PC-3 (cell line): Measurements from ENCODE around the gene TEX53. TPM values are rescaled to one million over a fixed set of nuclear protein-coding genes. Genes with fewer than 3 reads are reported as not detected.
A peak's percentile ranks its signal among the peaks of the same experiment; 100 is the strongest.

Source experiments
- ATAC-seq: fragments of 200-7000 bp; cut with Tn5 transposase; 2 replicates; pipeline ENCODE4 v1.9.1; 2020; ENCODE audit warnings: mild to moderate bottlenecking, moderate library complexity
- BruUV-seq: library from RNA; stranded (reverse); fragments of 400-500 nt; replicated peaks from 2 replicates; lab custom pipeline; 2021; lab: Mats Ljungman, UMichigan
- CTCF ChIA-PET: fragments of 300-600 bp; sonication (Branson Sonifier 250); formaldehyde crosslinking; loops from one replicate; lab custom pipeline; 2022; ENCODE audit warnings: antibody characterized with exemption; lab: Charles Lee
- POLR2A ChIA-PET: fragments of 300-600 bp; sonication (Branson Sonifier 250); formaldehyde crosslinking; loops from one replicate; lab custom pipeline; 2022; ENCODE audit warnings: antibody characterized with exemption; ENCODE audit not compliant: unreplicated experiment; lab: Charles Lee
- DNase-seq: peaks from one replicate; pipeline ENCODE4 v3.0.0-alpha.2; 2015
- H2AFZ ChIP-seq: fragments of 300-600 bp; sonication (generic); 2 replicates; pipeline ENCODE4 v1.6.0; 2016; ENCODE audit warnings: antibody characterized with exemption, low read length
- H3F3A ChIP-seq: fragments of 300-600 bp; sonication (generic); one replicate; pipeline ENCODE4 v1.6.0; 2017; ENCODE audit warnings: antibody characterized with exemption, low read length, control low read depth, mild to moderate bottlenecking; ENCODE audit not compliant: unreplicated experiment
- H3K27ac ChIP-seq: fragments of 300-600 bp; sonication (generic); 2 replicates; pipeline ENCODE4 v1.5.1; 2016; ENCODE audit warnings: mild to moderate bottlenecking, low read length
- H3K27me3 ChIP-seq: fragments of 300-600 bp; sonication (generic); 2 replicates; pipeline ENCODE4 v1.6.1; 2016; ENCODE audit warnings: low read length, mixed read lengths
- H3K36me3 ChIP-seq: fragments of 300-600 bp; sonication (generic); 2 replicates; pipeline ENCODE4 v1.6.1; 2016; ENCODE audit warnings: low read depth, mixed run types, low read length, mixed read lengths
- H3K4me1 ChIP-seq: fragments of 300-600 bp; sonication (generic); 2 replicates; pipeline ENCODE4 v1.5.1; 2016; ENCODE audit warnings: low read length; ENCODE audit not compliant: insufficient read depth
- H3K4me2 ChIP-seq: fragments of 300-600 bp; sonication (generic); 2 replicates; pipeline ENCODE4 v1.6.0; 2016; ENCODE audit warnings: low read length
- H3K4me3 ChIP-seq: fragments of 300-600 bp; sonication (generic); 2 replicates; pipeline ENCODE4 v1.5.1; 2016; ENCODE audit warnings: mild to moderate bottlenecking, low read length, mixed read lengths
- H3K79me2 ChIP-seq: fragments of 300-600 bp; sonication (generic); 2 replicates; pipeline ENCODE4 v1.6.1; 2017; ENCODE audit warnings: low read length, mixed read lengths
- H3K9ac ChIP-seq: fragments of 300-600 bp; sonication (generic); 2 replicates; pipeline ENCODE4 v1.6.0; 2016; ENCODE audit warnings: mild to moderate bottlenecking, low read length
- H3K9me2 ChIP-seq: fragments of 300-600 bp; sonication (generic); replicated peaks from 2 replicates; pipeline ENCODE4 v1.6.1; 2016; ENCODE audit warnings: mixed run types, low read length, mixed read lengths
- H3K9me3 ChIP-seq: fragments of 300-600 bp; sonication (generic); 2 replicates; pipeline ENCODE4 v1.6.1; 2016; ENCODE audit warnings: low read length, mixed read lengths
- H4K20me1 ChIP-seq: fragments of 300-600 bp; sonication (generic); 2 replicates; pipeline ENCODE4 v1.6.1; 2016; ENCODE audit warnings: low read length, mixed read lengths
- EZH2 ChIP-seq: fragments of 300-600 bp; sonication (generic); IDR thresholded peaks from one replicate; pipeline ENCODE4 v1.6.1; 2017; ENCODE audit warnings: antibody characterized with exemption, mild to moderate bottlenecking, low read length; ENCODE audit not compliant: unreplicated experiment
- EZH2phosphoT487 ChIP-seq: fragments of 300-600 bp; sonication (generic); IDR thresholded peaks from 2 replicates; pipeline ENCODE4 v1.6.1; 2018; ENCODE audit warnings: mild to moderate bottlenecking, antibody characterized with exemption, low read length, borderline replicate concordance
- intact Hi-C: fragments of 100-400 bp; cut with micrococcal nuclease; formaldehyde crosslinking; loops from 2 replicates; pipeline ENCODE4 v1.9.0; 2023
- total RNA-seq: library from RNA; depleted of rRNA; stranded (reverse); fragments of >200 nt; gene quantifications from 2 replicates; pipeline ENCODE4 v1.2.3, GENCODE V29; 2014
- TF ChIP-seq, protein P1 (sequence below): fragments of 300-600 bp; sonication (generic); conservative IDR thresholded peaks from 2 replicates; pipeline ENCODE4 v1.5.1; 2017; ENCODE audit warnings: antibody characterized with exemption, low read depth, mild to moderate bottlenecking, low read length

The TEX53 gene
- total RNA-seq, 1 experiment from 2014 or later = not detected

DNA sequence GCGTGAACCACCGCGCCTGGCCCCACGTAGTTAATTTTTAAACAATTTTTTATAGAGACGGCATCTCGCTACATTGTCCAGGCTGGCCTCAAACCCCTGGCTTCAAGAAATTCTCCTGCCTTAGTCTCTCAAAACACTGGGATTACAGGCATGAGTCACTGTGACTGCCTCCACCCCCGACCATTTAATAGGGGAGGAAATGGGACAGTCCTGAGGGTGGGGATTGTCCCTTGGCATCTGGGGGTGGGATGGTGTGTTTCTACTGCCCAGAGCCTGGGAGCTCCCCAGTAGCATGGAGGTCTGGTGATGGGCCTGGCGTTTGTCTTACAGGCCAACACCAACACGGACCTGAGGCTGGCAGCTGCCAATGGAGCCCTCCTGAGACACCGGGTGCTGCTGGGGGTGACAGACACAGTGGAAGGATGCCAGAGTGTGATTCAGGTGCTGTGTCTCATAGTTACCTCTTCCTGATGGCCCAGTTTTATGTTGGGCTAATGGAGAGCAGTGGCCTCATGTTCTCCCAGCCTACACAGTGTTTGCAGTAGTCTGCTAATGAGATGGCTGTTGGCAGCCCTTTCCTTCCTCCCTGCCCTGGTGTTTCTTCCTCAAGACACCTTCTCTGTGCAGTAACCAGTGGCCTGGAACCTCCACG is 24.0 kb downstream of the TEX53 start:
- ATAC-seq (peak; percentile 93), DNase-seq (peak; percentile 70)
- Histone ChIP-seq H3K4me2 (0 out of 2 replicates have a peak overlapping the region, but pooled peaks have one; percentile 14), H3F3A (no peaks in the 10 kb centered on the region), H3K9ac (no peak overlapping the region), H3K4me3 (no peak overlapping the region), H3K4me1 (peaks cover 10% of the 10 kb centered on the region; the same call in 1 of the 2 replicates), H3K36me3 (no peaks in the 10 kb centered on the region; the same call in 1 of the 2 replicates), H3K27ac (peak overlapping the region; percentile 55), H3K27me3 (no peaks in the 10 kb centered on the region), H2AFZ (no peak overlapping the region), H3K9me2 (no peaks in the 10 kb centered on the region), H4K20me1 (no peaks in the 10 kb centered on the region), H3K9me3 (no peaks in the 10 kb centered on the region), H3K79me2 (no peaks in the 10 kb centered on the region)
- no TSS peak for BruUV-seq
- TF ChIP-seq EZH2phosphoT487 = no peak
- no peak for TF ChIP-seq EZH2
- TF ChIP-seq, protein P1, sequence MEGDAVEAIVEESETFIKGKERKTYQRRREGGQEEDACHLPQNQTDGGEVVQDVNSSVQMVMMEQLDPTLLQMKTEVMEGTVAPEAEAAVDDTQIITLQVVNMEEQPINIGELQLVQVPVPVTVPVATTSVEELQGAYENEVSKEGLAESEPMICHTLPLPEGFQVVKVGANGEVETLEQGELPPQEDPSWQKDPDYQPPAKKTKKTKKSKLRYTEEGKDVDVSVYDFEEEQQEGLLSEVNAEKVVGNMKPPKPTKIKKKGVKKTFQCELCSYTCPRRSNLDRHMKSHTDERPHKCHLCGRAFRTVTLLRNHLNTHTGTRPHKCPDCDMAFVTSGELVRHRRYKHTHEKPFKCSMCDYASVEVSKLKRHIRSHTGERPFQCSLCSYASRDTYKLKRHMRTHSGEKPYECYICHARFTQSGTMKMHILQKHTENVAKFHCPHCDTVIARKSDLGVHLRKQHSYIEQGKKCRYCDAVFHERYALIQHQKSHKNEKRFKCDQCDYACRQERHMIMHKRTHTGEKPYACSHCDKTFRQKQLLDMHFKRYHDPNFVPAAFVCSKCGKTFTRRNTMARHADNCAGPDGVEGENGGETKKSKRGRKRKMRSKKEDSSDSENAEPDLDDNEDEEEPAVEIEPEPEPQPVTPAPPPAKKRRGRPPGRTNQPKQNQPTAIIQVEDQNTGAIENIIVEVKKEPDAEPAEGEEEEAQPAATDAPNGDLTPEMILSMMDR = no peak
- intact Hi-C loops = no loop called here
- ChIA-PET CTCF (no interaction called here), POLR2A (no interaction called here)

DNA sequence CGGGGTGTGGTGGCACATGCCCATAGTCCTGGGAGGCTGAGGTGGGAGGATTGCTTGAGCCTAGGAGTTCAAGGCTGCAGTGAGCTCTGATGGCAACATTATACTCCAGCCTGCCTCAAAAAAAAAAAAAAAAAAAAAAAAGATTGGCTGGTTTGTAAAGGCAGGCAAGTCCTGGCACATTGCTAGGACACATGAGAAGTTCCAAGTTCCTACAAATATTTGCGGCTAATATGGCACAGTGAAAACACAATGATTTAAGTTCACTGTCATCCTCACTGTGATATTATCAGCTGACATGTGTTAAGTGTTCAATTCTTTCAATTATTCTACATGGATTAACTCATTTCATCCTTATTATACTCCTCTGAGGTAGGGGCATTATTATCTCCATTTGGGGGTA is 26.4 kb downstream of the TEX53 start:
- POLR2A ChIA-PET = no interaction called here
- CTCF ChIA-PET = no interaction called here
- no peak for TF ChIP-seq EZH2
- DNase-seq = no peak
- Histone ChIP-seq H3K9ac (no peak overlapping the region), H3K4me3 (no peak overlapping the region), H3K36me3 (no peaks in the 10 kb centered on the region; the same call in 1 of the 2 replicates), H3K79me2 (no peaks in the 10 kb centered on the region), H3K27ac (no peak overlapping the region), H4K20me1 (no peaks in the 10 kb centered on the region), H3K9me2 (no peaks in the 10 kb centered on the region), H3K9me3 (no peaks in the 10 kb centered on the region), H3K4me1 (peaks cover 10% of the 10 kb centered on the region; the same call in 1 of the 2 replicates), H3K4me2 (no peak overlapping the region), H3F3A (no peaks in the 10 kb centered on the region), H3K27me3 (no peaks in the 10 kb centered on the region), H2AFZ (no peak overlapping the region)
- BruUV-seq = no TSS peak
- intact Hi-C loops = no loop called here
- no peak for ATAC-seq

DNA sequence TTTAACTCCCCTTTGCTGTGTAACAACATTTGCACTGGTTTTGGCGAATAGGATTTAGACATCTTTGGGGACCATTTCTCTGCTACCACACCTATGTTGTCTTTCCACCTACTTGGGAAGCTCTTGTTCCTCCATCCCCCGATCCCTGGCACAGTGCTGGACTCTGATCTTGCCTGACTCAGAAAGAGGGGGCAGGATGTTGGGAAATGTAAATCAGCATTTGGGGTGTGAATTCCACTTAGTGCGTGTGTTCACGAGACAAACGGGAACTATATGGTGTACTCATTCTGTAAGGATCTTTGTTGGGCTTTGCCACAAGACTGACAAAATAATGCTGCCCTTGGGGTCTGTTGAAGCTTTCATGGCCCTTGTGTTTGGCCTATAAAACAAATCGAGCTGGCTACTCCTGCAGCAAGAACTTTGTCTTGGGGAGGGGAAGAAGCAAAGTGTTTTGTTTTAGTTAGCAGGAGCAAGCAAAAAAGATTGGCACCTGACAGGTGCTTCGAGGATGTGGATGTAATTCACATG is 28.0 kb downstream of the TEX53 start:
- Histone ChIP-seq H3F3A (no peaks in the 10 kb centered on the region), H3K9me3 (no peaks in the 10 kb centered on the region), H2AFZ (no peak overlapping the region), H3K27me3 (no peaks in the 10 kb centered on the region), H3K36me3 (no peaks in the 10 kb centered on the region; the same call in 1 of the 2 replicates), H3K4me2 (no peak overlapping the region), H3K79me2 (no peaks in the 10 kb centered on the region), H4K20me1 (no peaks in the 10 kb centered on the region), H3K27ac (no peak overlapping the region), H3K9me2 (no peaks in the 10 kb centered on the region), H3K4me3 (no peak overlapping the region), H3K9ac (no peak overlapping the region), H3K4me1 (peaks cover 10% of the 10 kb centered on the region; the same call in 1 of the 2 replicates)
- POLR2A ChIA-PET = no interaction called here
- CTCF ChIA-PET = no interaction called here
- no TSS peak for BruUV-seq
- TF ChIP-seq EZH2 (no peak), EZH2phosphoT487 (no peak)
- TF ChIP-seq, protein P1 = no peak
- intact Hi-C loops = no loop called here
- DNase-seq (no peak), ATAC-seq (no peak)
